Right atrium auricular region (tissue), 2 donors: ENCODE results near the gene PGP. TPM values are rescaled to one million over a fixed set of nuclear protein-coding genes. Genes with fewer than 3 reads are reported as not detected.

Experiments
- DNase-seq: peaks from one replicate; pipeline ENCODE4 v3.0.0-alpha.2; 2019; ENCODE audit warnings: low spot score
- H3K27ac ChIP-seq, 2 donors: fragments of 200-600 bp; sonication (generic); 1 replicate in 1 of 2; 2 replicates in 1 of 2; pipeline ENCODE4 v1.5.1; 2016 to 2019
- H3K27me3 ChIP-seq, 2 donors: fragments of 200-600 bp; sonication (generic); one replicate each; pipeline versions ENCODE4 v1.5.1 to v1.6.0; 2017 to 2019
- H3K36me3 ChIP-seq: fragments of 200-600 bp; sonication (generic); one replicate; pipeline ENCODE4 v1.5.1; 2016
- H3K4me1 ChIP-seq, 2 donors: fragments of 200-600 bp; sonication (generic); one replicate each; pipeline versions ENCODE4 v1.5.1 to v1.6.0; 2017 to 2019
- H3K4me3 ChIP-seq, 2 donors: fragments of 200-600 bp; sonication (generic); 1 replicate in 1 of 2; 2 replicates in 1 of 2; pipeline ENCODE4 v1.5.1; 2017 to 2019; ENCODE audit warnings: mild to moderate bottlenecking in 1 of 2, moderate library complexity in 1 of 2
- H3K9me3 ChIP-seq, 2 donors: fragments of 200-600 bp; sonication (generic); one replicate each; pipeline ENCODE4 v1.5.1; 2019
- total RNA-seq, 2 donors: library from RNA; depleted of rRNA; stranded (reverse); fragments of >200 nt; gene quantifications; one replicate each; pipeline ENCODE4 v1.1.0, GENCODE V29; 2016
- TF ChIP-seq, protein P1 (sequence below), 2 donors: fragments of 200-600 bp; sonication (generic); IDR thresholded peaks; one replicate each; pipeline ENCODE4 v1.5.1; 2019; ENCODE audit warnings: antibody characterized with exemption in 2 of 2

PGP gene
- total RNA-seq, 2 donors from 2014 or later: 15.5 to 17.7 TPM

DNA sequence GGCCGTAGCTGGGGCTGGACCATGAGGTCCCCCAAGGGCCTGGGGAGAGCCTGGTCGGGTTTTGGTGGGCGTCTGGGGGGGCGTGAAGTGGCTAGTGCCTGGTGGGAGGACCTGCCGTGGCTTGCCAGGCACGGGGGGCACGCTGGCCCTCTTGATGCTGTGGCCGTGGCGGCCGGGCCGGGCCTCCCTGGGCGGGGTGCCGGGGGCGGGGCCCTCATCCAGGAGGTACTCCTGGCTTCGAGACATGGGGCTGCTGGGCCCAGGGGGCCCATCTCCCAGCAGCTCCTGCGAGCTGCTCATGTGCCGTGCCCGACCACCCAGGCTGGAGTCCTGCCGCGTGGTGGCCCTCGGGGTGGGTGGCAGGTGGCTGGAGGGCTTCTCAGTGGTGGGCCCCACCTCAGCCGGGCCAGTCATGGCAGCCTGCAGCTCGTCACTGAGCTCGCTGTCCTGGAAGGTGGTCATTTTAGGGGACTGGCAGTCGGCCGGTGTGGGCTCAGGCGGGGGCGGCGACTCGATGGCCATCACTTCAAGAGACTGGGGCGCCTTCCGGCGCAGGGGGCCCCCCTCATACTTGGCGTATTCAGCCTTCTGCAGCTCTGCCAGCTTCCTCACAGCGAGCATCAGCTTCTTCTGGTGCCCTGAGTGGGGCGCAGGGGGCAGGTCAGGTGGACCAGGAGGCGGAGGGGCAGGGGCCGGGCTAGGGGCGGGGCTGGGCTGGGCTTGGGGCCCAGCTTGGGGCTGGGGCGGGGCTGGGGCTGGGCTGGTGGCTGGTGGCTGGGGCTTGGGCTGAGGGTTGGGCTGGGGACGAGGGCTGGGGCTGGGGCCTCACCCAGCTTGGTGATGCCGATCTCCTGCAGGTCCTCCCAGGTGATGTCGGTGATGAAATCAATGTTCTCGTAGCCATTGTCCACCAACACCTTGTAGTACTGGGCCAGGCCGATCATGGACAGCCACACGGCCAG lies 33.4 kb downstream of the PGP start:
- H3K27me3 ChIP-seq: no peaks in the 10 kb centered on the region
- H3K27ac ChIP-seq: no peak overlapping the region
- no peaks in the 10 kb centered on the region for H3K9me3 ChIP-seq
- DNase-seq: no peak
- no peak overlapping the region for H3K4me3 ChIP-seq
- peaks cover 2% of the 10 kb centered on the region for H3K36me3 ChIP-seq
- TF ChIP-seq, protein P1, sequence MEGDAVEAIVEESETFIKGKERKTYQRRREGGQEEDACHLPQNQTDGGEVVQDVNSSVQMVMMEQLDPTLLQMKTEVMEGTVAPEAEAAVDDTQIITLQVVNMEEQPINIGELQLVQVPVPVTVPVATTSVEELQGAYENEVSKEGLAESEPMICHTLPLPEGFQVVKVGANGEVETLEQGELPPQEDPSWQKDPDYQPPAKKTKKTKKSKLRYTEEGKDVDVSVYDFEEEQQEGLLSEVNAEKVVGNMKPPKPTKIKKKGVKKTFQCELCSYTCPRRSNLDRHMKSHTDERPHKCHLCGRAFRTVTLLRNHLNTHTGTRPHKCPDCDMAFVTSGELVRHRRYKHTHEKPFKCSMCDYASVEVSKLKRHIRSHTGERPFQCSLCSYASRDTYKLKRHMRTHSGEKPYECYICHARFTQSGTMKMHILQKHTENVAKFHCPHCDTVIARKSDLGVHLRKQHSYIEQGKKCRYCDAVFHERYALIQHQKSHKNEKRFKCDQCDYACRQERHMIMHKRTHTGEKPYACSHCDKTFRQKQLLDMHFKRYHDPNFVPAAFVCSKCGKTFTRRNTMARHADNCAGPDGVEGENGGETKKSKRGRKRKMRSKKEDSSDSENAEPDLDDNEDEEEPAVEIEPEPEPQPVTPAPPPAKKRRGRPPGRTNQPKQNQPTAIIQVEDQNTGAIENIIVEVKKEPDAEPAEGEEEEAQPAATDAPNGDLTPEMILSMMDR (IDR thresholded peaks at IDR 0.05): no peak
- no peaks in the 10 kb centered on the region for H3K4me1 ChIP-seq

- no peaks in the 10 kb centered on the region for H3K27me3 ChIP-seq
- no peak overlapping the region for H3K4me3 ChIP-seq
- TF ChIP-seq, protein P1 (IDR thresholded peaks at IDR 0.05): no peak
- H3K36me3 ChIP-seq: peaks cover 9% of the 10 kb centered on the region
- DNase-seq: no peak
- no peaks in the 10 kb centered on the region for H3K4me1 ChIP-seq
- no peak overlapping the region for H3K27ac ChIP-seq
- no peaks in the 10 kb centered on the region for H3K9me3 ChIP-seq
These were observed 34.2 kb downstream of the PGP start for GRCh38 chr16:2180461-2180860.

DNA sequence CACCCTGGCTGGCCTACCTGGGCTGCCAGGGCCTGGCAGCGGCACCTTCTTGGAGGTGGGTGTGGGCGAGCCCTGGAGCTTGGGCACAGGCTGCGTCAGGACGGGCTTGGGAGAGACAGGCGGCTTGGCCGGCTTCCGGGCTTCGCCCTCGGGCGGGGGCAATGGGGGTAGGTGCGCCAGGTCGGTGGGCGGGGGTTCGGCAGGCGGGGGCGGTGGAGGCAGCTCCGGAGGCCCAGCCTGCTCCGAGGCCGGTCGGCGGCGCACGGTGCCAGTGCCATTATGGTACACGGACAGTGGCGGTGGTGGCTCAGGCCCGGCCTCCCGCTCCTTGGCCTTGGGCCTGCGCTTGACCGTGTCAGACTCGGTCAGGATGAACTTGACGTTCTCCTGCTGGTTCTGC lies 35.1 kb downstream of the PGP start:
- peaks cover 18% of the 10 kb centered on the region for H3K36me3 ChIP-seq
- H3K27ac ChIP-seq: no peak overlapping the region
- TF ChIP-seq, protein P1 (IDR thresholded peaks at IDR 0.05): no peak
- DNase-seq: no peak
- H3K4me3 ChIP-seq: no peak overlapping the region
- H3K4me1 ChIP-seq: no peaks in the 10 kb centered on the region
- H3K27me3 ChIP-seq: no peaks in the 10 kb centered on the region
- H3K9me3 ChIP-seq: no peaks in the 10 kb centered on the region

DNA sequence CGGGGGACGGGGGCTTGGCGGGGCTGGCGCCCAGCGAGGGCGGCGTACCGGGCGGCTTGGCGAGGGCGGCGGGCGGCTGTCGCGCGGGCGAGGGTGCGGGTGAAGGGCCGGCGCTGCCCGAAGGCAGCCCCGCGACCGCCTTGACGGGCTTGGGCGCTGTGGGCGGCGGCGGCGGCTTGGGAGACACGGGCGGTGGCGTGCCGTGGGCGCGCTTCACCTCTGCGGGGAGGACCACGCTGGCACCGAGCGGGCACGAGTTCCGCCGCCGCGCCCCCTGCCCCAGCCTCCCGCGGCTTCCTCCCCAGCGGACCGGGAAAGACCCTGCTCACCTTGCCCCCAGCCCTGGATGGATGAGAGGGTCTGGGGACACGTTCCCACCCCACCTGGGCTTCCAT lies 35.5 kb downstream of the PGP start:
- H3K4me1 ChIP-seq: no peaks in the 10 kb centered on the region
- H3K9me3 ChIP-seq: no peaks in the 10 kb centered on the region
- H3K27ac ChIP-seq: no peak overlapping the region
- no peak for DNase-seq
- TF ChIP-seq, protein P1 (IDR thresholded peaks at IDR 0.05): no peak
- H3K27me3 ChIP-seq: no peaks in the 10 kb centered on the region
- H3K36me3 ChIP-seq: peaks cover 23% of the 10 kb centered on the region
- no peak overlapping the region for H3K4me3 ChIP-seq

GRCh38 chr16:2178321-2179106 lies 36.1 kb downstream of the PGP start:
- no peak overlapping the region for H3K27ac ChIP-seq
- peaks cover 29% of the 10 kb centered on the region for H3K36me3 ChIP-seq
- no peaks in the 10 kb centered on the region for H3K27me3 ChIP-seq
- H3K9me3 ChIP-seq: no peaks in the 10 kb centered on the region
- no peaks in the 10 kb centered on the region for H3K4me1 ChIP-seq
- H3K4me3 ChIP-seq: no peak overlapping the region
- TF ChIP-seq, protein P1 (IDR thresholded peaks at IDR 0.05): no peak
- no peak for DNase-seq
